KOPT-K1 (cell line): ENCODE results near the gene JDP2.
"Not testable (repeated sequence)": the region's sequence is repeated elsewhere in the genome, so short reads cannot be mapped to it uniquely, and the experiment has no call there.

Experiments used
- H3K27ac ChIP-seq: fragments of 200-600 bp; sonication (generic); 2 replicates; pipeline ENCODE4 v1.5.1; 2016; ENCODE audit warnings: antibody characterized with exemption, mild to moderate bottlenecking, low read depth, low read length; ENCODE audit not compliant: poor library complexity, severe bottlenecking
- H3K36me3 ChIP-seq: fragments of 200-600 bp; sonication (generic); 2 replicates; pipeline ENCODE4 v1.5.1; 2017; ENCODE audit warnings: antibody characterized with exemption, mild to moderate bottlenecking, low read length, moderate library complexity; ENCODE audit not compliant: insufficient read depth
- H3K9me3 ChIP-seq: fragments of 200-600 bp; sonication (generic); 2 replicates; pipeline ENCODE4 v1.5.1; 2017; ENCODE audit warnings: antibody characterized with exemption, low read length, mild to moderate bottlenecking; ENCODE audit not compliant: insufficient read depth, poor library complexity, severe bottlenecking

The JDP2 gene

GRCh38 chr14:75469164-75469563 lies 41.3 kb downstream of the JDP2 start:
- Histone ChIP-seq H3K9me3 (no peaks in the 10 kb centered on the region), H3K27ac (no peak overlapping the region), H3K36me3 (no peaks in the 10 kb centered on the region)

- H3K9me3 ChIP-seq: no peaks in the 10 kb centered on the region
- H3K36me3 ChIP-seq: no peaks in the 10 kb centered on the region
- H3K27ac ChIP-seq: no peak overlapping the region
Measured at GRCh38 chr14:75469606-75470237, 41.9 kb downstream of the JDP2 start.

GRCh38 chr14:75470238-75470797 lies 42.5 kb downstream of the JDP2 start:
- Histone ChIP-seq H3K36me3 (no peaks in the 10 kb centered on the region), H3K27ac (no peak overlapping the region), H3K9me3 (no peaks in the 10 kb centered on the region)

DNA sequence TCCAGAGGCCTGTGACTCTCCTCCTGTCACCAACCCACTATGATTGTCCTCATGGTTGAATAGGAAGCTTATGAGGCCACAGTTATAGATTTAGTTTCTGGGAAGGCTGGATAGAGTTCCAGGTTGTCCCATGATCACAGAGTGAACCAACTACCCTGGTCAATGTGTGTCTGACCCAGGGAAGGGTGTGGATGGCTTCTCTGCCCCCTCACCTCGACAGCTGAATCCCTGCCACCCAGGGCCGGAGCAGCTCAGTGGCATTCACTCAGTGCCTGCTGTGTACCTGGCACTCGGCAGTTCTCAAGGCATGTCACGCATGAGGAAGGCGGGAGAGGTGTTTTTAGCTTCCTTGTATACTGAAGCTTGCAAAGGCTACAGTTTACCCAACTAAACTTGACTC lies 43.2 kb downstream of the JDP2 start:
- Histone ChIP-seq H3K27ac (no peak overlapping the region), H3K36me3 (no peaks in the 10 kb centered on the region), H3K9me3 (no peaks in the 10 kb centered on the region)

GRCh38 chr14:75474127-75474526 lies 46.3 kb downstream of the JDP2 start:
- H3K36me3 ChIP-seq, H3K9me3 ChIP-seq, H3K27ac ChIP-seq: not testable (repeated sequence)

- Histone ChIP-seq H3K9me3 (no peaks in the 10 kb centered on the region), H3K27ac (no peak overlapping the region), H3K36me3 (no peaks in the 10 kb centered on the region)
Measured at GRCh38 chr14:75476274-75476995, 48.6 kb downstream of the JDP2 start.

DNA sequence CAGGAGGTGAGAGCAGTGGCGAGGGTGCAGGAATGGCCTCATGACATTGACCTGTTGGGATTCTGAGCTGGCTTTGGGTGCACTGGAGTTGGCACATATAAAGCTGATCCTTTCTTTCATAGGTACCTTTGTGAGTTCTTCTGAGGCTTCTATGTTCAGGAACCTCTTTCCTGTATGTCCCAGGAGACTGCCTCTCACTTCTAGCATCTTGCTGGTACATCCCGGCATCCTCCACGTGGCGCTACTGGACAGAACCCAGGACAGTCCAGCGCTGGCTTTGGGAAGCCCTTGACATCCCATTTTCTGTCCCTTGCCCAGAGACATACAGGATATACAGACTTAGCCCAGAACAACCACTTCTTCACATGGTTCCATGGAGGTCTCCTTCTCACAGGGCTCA lies 50.1 kb downstream of the JDP2 start:
- no peaks in the 10 kb centered on the region for H3K36me3 ChIP-seq
- no peak overlapping the region for H3K27ac ChIP-seq
- H3K9me3 ChIP-seq: no peaks in the 10 kb centered on the region

GRCh38 chr14:75479770-75480600 lies 52.2 kb downstream of the JDP2 start:
- H3K36me3 ChIP-seq: no peaks in the 10 kb centered on the region
- H3K27ac ChIP-seq: no peak overlapping the region
- H3K9me3 ChIP-seq: no peaks in the 10 kb centered on the region

DNA sequence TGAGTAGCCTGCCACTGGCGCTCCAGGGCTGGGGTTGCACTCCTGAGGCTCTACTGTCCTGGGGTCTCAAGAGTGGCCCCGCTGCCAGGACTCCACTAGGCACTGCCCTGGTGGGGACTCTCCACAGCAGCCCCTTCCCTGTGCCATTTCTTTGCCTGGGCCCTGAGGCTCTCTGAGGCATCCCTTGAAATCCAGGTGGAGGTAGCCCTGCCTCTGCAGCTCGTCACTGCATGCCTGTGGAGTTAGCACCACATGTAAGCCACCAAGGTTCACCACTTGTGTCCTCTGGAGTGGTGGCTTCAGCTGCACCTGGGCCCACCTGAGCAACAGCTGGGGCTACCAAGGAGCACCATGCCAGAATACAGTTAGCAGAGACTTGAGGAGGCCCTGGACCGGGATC lies 54.5 kb downstream of the JDP2 start:
- Histone ChIP-seq H3K9me3 (no peaks in the 10 kb centered on the region), H3K27ac (no peak overlapping the region), H3K36me3 (no peaks in the 10 kb centered on the region)

GRCh38 chr14:75484711-75485429 lies 57.0 kb downstream of the JDP2 start:
- H3K27ac ChIP-seq: no peak overlapping the region
- no peaks in the 10 kb centered on the region for H3K9me3 ChIP-seq
- H3K36me3 ChIP-seq: no peaks in the 10 kb centered on the region

DNA sequence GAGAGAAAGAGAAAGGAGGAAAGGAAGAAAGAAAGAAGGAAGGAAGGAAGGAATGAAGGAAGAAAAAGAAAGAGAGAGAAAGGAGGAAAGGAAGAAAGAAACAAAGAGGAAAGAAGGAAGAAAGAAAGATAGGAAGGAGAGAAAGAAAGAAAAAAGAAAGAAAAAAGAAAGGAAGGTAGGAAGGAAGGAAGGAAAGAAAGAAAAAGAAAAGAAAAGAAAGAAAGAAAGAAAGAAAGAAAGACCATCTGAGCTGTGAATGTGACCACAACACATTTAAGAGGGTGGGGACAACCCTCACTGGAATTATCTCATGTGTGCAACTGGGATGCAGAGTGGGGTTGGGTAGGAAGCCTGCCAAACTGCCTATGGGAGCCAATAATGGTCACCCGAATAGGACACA lies 58.5 kb downstream of the JDP2 start:
- Histone ChIP-seq H3K9me3 (no peaks in the 10 kb centered on the region), H3K27ac (peak overlapping the region; percentile 45), H3K36me3 (no peaks in the 10 kb centered on the region)

GRCh38 chr14:75487155-75487671 lies 59.4 kb downstream of the JDP2 start:
- H3K27ac ChIP-seq: peak overlapping the region; percentile 45

DNA sequence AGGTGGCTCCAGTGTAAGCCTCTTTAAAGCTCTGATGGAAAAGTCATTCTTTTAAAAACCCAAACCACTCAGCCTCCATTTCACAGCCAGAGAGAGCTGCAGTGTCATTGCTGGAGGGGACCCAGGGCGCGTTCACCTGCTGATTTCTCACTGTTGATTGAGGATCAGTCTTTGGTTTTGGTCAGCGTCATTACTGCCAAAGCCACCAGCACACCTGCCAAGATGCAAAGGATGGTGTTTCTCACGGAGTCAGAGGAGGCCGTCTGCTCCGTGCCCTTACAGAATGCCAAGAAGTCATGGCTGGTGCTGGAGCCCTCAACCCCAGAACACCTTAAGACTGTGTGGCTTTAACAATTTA lies 61.6 kb downstream of the JDP2 start:
- no peaks in the 10 kb centered on the region for H3K9me3 ChIP-seq
- no peaks in the 10 kb centered on the region for H3K36me3 ChIP-seq
- no peak overlapping the region for H3K27ac ChIP-seq

More at GRCh38 chr14:75487155-75487671, 59.4 kb downstream of the JDP2 start:
- no peaks in the 10 kb centered on the region for H3K36me3 ChIP-seq
- H3K9me3 ChIP-seq: no peaks in the 10 kb centered on the region

GRCh38 chr14:75491376-75491978 lies 63.7 kb downstream of the JDP2 start:
- H3K36me3 ChIP-seq: no peaks in the 10 kb centered on the region
- H3K9me3 ChIP-seq: no peaks in the 10 kb centered on the region
- H3K27ac ChIP-seq: no peak overlapping the region
